Stimulated activated CD4-positive, alpha-beta T cell treated with anti-CD3 and anti-CD28 coated beads, Interleukin-4, amount 100 ng/mL, for 1 hour (primary cell): ENCODE data around the gene P4HA1.

ENCODE experiments used
- DNase-seq: peaks from one replicate; pipeline ENCODE4 v3.0.0-alpha.2; 2020

P4HA1 gene

DNA sequence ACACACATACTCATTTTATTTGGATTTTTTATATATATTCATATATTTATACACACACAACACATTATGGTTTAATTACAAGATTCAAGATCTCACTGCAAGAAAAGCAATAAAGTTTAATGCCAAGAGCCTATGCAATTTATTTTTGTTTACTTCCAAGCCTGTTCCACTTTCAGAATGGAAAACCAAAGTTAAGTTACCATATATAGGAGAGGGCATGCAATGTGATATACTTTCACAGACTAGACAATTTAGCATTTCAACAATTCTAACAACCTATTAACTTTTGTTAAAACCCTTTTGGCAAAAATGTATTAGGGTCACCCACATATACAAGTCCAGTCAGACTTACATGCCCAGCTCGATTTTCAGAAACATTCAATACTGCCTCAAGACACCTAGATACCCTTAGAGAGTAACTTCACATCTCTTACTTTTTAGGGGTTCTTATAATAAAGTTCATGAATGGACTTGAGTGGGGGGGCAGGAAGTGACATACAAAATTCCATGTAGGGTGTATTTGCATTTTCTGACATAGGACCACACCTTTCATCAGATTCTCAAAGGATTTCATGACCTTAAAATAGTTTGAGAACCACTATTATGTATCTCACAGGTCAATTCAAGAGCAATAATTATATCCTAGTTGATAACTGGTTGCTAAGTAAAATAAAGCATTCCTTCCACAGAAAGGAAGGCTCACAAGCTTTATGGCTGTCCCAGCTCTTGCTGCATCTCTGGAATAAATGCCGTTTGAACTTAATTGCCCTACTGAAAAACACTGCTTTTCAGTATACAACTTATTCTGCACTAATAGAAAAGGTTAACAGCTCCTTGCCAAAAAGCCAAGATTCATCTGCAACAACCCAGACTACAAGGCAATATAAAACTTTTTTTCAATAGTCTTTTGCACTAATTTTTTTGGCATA lies 2.5 kb downstream of the P4HA1 start:
- DNase-seq, result no peak

DNA sequence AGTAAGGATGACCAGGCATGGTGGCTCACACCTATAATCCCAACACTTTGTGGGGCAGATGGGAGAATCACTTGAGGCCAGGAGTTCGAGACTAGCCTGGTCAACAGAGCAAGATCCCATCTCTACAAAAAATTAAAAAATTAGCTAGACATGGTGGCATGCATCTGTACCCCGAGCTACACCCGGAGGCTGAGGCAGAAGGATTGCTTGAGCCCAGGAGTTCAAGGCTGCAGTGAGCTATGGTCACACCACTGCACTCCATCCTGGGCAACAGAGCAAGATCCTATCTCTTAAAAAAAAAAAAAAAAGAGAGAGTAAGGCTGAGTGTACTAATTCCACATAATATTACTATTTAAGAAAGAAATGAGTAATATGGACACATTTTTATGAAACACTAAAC lies 3.8 kb downstream of the P4HA1 start:
- DNase-seq, result no peak

DNA sequence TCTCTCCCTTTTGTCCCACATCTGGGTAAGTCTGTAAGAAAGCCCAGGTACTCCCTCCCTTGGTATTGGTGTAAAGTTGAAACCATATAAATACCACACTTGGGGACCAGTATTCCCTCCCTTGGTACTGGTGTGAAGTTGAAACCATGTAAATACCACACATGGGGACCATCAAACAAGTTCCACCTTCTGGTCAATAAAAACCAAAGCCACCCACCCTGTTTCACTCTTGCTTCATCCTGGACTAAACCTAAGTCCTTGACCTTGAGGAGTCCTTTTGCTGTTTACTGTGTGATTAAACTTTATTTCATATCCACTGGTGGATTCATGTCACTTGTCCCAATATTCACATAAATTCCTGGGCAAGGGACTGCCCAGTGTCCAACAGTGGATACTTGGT lies 8.4 kb downstream of the P4HA1 start:
- DNase-seq, result no peak

DNA sequence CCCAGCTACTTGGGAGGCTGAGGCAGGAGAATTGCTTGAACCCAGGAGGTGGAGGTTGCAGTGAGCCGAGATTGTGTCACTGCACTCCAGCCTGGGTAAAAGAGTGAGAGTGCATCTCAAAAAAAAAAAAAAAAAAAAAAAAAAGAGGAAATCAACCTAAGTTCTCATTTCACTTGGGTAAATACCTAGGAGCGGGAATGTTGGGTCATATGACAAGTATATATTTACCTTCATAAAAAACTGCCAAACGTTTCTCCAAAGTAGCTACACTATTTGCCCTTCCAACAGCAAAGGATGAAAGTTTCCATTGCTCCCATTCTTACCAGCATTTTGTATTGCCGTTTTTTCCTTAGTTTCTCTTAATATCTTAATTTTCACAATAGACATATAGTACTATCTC lies 9.8 kb downstream of the P4HA1 start:
- DNase-seq, result no peak

DNA sequence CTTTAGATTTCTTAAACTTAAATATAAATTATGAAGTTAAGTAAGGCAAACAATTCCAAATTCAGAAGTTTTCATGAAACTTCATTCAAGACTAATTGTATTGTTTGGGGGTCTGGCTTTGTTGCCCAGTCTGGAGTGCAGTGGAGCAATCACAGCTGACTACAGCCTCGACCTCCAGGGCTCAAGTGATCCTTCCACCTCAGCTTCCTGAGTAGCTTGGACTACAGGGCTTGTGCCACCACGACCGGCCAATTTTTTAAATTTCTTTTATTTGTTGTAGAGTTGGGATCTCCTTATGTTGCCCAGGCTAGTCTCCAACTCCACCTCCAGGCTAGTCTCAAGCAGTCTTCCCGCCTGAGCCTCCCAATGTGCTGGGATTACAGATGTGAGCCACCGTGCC lies 12.5 kb downstream of the P4HA1 start:
- no peak for DNase-seq

DNA sequence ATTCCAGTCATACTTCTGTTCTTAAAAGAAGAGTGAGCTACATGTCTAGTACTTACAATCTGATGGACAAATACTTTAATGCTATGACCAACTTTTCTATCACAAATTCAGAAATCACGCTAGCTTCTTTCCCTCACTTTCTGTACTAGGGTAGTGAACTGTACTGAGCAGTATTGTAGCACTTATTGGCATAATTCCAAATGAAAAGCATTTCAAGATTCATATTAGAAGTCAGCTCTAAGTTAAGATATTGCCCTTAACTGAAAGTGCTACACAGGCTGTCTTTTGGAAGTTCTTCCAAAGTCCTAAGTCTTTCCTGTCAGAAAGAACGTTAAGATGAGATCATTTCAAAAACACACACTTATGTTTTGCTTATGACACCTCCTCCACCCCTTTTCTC lies 13.4 kb downstream of the P4HA1 start:
- DNase-seq, result no peak

DNA sequence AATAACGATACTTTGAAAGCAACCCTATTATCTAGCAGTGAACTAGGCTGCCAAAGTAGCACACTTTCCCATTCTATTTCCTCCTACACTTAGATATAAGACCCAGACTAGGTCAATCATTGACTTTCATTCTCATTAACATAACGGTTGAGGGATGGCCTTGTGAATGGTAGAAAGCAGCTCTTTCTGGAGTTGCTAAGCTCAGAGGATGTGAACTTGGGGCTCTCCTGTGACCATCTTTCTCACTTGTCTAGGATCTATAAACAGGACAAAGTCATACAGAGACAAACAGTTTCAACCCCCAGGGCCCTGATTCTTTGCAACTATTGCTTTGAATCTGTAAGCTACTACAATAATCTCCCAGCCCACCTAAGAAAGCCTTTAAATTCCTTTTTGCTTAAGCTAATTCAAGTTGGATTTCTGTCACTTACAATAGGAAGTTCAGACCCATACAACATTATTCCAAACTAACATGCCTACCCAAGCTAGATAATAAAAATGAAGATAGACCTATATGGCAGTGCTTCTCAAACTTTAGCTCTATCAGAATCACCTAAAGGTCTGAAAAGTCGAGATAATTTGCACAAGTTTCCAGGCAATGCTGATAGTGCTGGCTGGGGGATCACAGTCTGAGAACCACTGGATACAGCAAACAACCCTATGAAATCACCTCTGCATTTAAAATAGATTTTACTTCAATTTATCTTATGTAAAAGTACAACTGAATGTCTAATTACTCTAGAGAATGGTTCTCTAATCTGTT lies 16.7 kb downstream of the P4HA1 start:
- DNase-seq, result no peak

DNA sequence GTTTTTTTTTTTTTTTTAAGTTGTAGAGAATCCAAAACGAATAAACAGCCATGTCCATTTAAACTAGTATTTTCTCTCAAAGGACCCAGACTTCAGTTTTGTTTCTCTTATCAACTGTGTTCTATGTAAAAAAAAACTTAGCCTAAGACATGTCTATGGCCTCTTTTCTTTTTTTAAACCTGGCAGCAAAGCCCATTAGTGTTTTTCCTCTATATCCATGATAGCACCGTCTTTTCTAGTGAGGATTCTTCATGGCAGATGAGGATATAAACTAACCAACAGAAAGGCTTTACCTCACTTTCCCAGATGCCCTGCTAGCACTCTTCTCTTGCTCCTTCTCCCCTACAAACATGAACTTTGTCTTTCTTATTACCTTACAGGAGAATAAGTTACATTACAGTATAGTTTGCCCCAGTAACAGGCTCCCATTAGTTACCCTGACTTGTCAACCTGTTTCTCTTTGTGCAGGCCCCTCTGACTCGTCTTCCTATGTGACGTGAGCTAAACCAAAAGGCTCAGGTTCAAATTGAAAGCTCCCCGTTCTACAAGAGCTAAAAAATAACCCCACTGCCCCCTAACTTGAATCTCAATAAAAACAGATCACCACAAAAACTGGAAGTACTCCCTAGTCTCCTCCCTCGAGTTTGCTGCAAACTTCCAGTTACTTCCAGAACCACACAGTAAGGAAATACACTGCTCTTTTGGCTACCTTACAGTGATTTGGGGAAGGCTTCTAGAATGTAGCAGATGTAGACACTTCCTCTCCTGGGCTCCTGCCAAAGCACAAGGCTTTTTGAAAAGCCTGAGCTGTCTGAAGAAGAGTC lies 20.1 kb downstream of the P4HA1 start:
- DNase-seq, result no peak

DNA sequence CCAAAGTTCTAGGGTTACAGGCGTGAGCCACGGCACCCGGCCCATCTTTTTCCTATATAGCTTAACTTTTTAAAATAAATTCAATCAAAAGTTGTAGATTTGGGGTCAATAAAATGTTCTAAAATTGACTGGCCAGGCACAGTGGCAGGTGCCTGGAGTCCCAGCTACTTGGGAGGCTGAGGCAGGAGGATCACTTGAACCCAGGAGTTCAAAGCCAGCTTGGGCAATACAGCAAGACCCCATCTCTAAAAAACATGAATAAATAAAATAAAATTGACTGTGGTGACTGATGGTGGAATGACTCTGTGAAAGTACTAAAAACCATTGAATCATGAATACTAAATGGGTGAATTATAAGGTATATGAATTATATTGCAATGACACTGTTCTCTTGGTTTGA lies 20.8 kb downstream of the P4HA1 start:
- no peak for DNase-seq

DNA sequence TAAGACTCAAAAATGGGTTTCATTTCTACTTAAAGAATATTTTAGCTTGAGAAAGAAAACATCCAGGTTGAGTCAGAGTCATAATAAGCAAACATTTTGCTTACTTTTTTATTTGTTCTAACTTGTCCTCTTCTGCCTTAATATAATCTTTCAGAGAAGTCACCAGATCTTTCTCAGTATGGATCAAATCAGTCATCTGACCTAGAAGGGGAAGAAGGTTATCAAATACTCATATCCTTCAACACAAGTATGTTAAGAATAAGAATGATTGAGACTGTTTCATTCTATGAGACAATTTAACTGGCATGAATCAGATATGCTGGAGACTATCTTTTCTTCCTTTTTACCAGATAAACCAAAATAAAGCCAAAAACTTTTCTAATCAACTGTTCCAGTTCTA lies 23.0 kb downstream of the P4HA1 start:
- DNase-seq, result no peak

DNA sequence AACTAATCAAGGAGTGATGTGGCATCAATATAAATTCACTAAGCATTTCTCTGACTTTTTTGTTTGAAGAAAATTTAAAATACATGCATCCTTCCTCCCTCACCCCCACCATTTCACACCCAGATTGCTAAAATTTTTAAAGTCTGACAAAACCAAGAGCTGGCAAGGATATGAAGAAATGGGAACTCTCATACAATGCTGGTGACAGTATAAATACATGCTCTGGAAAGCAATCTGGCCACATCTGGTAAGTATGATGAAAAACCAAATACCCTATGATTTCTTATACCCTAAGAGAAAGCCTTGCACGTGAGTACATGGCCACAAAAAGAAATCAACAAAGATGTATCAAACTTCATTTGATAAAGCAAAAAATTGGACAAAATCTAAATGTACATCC lies 31.2 kb downstream of the P4HA1 start:
- no peak for DNase-seq

DNA sequence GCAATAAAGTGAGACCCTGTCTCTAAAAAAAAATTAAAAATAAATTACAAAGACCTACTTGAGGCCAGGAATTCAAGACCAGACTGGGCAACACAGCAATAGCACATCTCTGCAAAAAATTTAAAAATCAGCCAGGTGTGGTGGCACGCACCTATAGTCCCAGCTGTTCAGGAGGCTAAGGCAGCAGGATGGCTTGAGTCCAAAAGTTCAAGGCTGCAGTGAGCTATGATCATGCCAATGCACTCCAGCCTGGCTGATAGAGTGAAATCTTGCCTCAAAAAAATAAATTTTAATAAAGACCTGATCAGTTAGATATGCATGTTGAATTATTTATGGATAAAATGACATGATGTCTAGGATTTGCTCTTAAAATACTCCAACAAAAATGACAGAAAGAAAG lies 34.9 kb downstream of the P4HA1 start:
- no peak for DNase-seq

DNA sequence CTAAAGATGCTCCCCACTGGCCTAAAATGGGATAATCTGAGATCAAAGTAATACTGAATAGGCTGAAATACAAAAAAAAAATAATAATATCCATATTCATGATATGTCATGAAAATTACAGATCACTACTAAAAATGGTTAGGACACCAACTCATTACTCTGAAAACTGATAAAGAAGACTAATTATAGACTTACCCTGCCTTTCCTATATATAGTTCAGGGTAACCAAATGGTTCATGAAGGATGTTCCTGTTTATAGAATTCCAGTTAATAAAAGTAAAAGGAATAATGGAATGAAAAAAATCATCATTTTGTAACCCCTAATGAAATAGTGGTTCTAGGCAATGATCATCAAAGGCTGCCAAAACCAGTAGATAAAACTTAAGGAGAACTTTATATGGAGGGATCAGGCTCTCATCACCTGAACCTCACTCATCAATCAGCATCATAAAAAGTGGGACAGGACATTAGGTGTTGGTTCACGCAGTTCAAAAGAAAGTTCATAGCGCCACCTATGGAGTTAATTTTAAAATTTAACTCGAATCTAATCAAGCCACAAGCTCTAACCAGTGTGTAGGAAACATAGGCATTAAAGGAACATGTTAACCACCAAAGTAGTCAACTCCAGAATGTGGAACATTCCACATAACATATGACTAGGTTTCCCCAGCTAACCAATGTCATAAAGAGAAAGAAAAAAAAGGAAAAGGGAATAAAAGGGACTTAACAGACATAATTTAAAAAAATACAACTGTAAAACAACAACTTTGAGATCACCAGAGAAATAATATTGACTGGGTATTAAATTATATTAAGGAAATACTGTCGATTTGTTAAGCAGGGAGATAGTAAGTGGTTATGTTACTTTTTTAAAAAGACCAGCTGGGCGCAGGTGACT lies 35.7 kb downstream of the P4HA1 start:
- no peak for DNase-seq

DNA sequence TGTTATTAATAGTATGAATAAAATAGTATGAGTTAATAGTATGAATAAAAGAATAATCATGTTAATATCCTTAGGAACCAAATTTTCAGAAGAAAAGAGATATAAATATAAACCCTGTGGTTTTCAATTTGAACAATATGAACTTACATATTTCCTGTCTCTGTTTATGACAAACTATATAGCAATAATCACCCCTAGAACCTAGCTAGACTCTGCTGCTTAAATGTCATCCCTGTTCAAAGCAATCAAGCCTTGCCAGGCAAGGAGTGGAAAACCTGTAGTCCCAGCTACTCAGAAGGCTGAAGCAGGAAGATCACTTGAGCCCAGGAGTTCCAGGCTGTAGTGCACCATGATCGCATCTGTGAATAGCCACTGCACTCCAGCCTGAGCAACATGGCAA lies 36.5 kb downstream of the P4HA1 start:
- DNase-seq, result no peak

DNA sequence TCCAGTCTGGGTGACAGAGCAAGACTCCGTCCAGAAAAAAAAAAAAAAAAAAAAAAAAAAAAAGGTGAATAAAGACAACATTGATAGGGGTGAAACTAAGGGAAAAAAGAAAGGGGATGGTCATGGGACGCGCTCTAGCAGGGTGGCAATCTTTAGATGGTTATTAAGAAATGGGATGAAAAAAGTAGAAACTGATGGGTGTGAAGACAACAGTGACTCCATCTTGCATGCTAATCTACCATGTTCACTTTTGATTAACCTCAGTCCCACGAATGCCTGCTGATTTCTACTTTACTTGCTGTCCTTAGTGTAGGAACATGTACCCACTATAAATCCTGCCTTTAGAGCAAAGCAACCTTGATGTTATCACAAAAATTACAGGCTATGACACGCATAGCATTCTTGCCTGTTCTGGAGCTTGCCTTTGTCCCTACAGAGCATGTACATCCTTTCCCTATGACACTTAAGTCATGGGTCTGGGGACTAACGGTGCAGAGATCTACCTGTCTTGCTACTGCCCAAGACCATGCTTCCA lies 38.5 kb downstream of the P4HA1 start:
- DNase-seq, result no peak

DNA sequence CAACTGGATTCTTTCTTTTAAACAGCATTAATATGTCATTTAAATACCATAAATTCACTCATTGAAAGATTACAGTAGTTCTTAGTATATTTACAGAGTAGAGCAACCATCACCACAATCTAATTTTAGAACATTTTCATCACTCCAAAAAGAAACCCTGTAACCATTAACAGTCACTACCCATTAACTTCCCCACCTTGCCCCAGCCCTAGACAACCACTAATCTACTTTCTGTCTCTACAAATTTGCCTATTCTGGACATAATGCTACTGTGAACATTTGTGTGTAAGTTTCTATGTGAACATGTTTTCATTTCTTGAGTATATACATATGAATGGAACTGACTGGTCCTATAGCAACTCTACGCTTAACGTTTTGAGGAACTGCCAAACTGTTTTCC lies 42.4 kb downstream of the P4HA1 start:
- no peak for DNase-seq

DNA sequence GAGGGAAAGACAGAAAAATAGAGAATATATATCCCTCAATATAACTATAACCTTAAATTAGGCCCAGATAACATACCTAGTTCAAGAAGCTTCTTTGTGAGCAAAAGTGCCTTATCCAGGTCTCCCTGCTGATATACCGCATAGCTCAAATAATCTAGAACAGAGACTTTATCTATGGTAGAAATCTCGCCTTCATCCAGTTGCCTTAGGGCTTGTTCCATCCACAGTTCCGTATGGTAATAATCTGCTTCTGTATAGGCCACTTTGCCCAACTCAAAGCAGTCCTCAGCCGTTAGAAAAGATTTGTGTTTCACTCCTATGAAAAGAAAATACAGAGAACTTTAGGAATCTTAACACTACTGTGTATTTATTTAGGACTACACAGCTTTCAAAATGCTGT lies 43.4 kb downstream of the P4HA1 start:
- DNase-seq, result no peak

DNA sequence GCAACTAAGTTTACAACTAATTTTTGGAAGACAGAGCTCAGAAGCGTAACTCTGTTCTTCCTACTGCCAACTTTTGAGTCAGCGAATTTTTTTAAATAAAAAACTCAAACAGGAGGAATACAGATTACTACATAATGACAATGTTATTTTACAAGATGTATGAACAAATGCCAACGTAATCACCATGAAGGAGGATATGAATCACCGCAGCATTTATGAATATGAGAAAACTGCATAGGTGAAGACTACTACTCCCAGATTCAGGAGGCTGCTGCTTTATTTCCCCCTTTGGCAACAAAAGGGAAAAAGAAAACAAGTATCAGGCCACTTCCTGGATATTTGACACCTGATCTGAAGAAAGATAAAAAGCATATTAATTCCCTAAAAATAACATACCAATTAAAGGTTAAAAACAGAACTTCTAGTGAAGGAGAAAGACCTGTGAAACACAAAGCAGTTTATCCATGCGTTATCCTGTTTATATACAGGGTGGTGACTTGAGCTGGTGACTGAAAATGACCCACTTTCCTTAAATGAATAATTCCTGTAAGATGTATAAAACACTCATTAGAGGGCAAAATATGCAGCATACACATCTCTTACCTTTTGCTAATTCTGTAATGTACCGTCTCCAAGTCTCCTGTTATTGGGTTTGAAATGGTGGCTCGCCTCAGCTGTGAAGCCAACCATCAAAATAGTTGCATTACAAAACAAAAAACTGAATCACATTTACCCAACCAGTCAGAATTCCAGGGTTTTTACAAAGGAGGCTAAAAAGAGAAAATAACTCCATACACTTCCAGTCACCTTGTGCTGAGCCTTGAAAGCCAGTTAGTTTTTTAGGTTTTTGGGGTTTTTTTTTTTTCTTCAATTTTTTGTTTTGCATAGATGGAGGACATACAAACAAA lies 52.0 kb downstream of the P4HA1 start:
- DNase-seq, result no peak

DNA sequence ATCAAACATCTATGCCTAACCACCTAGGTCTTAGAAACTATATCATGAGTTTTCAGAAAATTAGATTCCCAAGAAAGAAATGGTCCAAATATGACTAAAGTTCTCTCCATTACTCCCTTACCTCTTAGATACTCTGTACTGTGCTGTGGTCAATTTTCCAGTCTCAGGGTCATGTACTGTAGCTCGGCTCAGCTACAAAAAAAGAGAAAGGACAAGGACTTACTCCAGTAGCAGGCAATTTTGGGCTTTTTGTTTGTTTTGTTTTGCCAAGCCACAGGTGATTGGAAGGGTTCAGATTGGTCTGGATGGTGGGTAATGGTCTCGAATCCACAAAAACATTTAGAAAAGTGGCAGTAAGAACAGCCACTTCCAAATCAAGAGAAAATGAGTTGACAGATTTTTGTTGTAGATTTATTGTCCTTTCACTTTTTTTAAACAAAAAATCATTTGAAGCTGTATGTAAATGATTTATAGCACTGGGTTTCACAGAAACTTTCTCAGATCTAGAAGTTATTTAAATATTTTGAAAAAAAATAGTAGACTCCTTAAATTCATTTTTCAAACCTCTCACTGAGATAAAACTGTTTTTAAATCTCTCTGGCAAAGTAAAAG lies 52.8 kb downstream of the P4HA1 start:
- no peak for DNase-seq

DNA sequence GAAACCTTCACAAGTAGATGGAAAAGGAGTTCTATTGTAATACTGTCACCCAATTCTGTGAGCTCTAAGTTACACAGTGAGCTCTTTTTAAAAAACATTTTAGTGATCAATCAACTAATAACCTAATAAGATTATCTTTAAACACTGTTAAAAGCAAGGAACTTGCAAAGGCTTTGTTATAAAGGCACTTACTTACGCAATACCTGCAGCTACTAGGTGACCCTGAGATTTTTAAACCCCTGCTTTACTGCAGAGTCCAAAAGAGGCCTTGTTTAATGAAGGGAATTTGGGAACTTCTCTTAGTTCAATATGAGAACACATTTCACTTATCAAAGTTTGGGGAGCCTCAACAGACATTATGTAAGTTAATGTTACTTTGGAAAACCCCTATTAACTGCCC lies 53.3 kb downstream of the P4HA1 start:
- DNase-seq, result no peak

DNA sequence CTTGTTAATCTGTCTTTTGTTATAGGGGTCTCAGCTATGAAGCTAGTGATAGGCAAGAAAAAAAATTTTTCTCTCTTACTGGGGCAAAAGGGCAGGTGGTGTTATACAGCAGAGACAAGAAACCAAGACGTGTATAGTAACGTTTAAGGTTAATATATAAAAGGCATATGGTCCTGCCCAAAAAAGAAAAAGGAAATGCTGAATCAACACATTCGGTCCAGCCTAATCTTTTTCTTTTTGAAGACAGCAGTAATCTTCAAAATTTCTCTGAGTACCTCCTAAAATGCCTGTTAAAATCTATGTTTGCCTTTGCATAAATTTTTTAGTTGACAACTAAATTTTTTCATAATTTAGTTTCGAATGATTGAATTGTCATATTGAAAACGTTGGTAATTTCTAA lies 54.5 kb downstream of the P4HA1 start:
- no peak for DNase-seq
